Panc1 (cell line): ENCODE results near the gene RIC3.

Experiments
- POLR2AphosphoS5 ChIP-seq: IDR thresholded peaks from 2 replicates; pipeline ENCODE4 v1.6.1; 2012; ENCODE audit warnings: mild to moderate bottlenecking, low read depth, low read length, moderate library complexity
- SIN3A ChIP-seq: IDR thresholded peaks from 2 replicates; pipeline ENCODE4 v1.6.1; 2012; ENCODE audit warnings: low read depth, mild to moderate bottlenecking, low read length, moderate library complexity, borderline replicate concordance; ENCODE audit not compliant: insufficient read depth
- TF ChIP-seq, protein P1 (sequence below): fragments of 450-650 bp; IDR thresholded peaks from 2 replicates; pipeline ENCODE4 v1.5.1; 2017; ENCODE audit warnings: mild to moderate bottlenecking
- TF ChIP-seq, protein P2 (sequence below), 2 experiments: IDR thresholded peaks; 2 replicates each; pipeline ENCODE4 v1.6.1; 2011 to 2012; ENCODE audit warnings: low read depth in 2 of 2, control low read depth in 1 of 2, low read length in 1 of 2, mild to moderate bottlenecking in 1 of 2, moderate library complexity in 1 of 2; ENCODE audit not compliant: insufficient read depth in 1 of 2

DNA sequence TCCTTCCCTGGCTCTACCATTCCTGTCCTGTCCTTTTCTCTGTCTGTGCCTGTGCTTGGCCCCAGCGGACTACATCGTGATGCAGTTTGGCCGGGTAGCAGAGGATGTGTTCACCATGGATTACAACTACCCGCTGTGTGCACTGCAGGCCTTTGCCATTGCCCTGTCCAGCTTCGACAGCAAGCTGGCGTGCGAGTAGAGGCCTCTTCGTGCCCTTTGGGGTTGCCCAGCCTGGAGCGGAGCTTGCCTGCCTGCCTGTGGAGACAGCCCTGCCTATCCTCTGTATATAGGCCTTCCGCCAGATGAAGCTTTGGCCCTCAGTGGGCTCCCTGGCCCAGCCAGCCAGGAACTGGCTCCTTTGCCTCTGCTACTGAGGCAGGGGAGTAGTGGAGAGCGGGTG is 67.4 kb downstream of the RIC3 start:
- TF ChIP-seq, protein P1, sequence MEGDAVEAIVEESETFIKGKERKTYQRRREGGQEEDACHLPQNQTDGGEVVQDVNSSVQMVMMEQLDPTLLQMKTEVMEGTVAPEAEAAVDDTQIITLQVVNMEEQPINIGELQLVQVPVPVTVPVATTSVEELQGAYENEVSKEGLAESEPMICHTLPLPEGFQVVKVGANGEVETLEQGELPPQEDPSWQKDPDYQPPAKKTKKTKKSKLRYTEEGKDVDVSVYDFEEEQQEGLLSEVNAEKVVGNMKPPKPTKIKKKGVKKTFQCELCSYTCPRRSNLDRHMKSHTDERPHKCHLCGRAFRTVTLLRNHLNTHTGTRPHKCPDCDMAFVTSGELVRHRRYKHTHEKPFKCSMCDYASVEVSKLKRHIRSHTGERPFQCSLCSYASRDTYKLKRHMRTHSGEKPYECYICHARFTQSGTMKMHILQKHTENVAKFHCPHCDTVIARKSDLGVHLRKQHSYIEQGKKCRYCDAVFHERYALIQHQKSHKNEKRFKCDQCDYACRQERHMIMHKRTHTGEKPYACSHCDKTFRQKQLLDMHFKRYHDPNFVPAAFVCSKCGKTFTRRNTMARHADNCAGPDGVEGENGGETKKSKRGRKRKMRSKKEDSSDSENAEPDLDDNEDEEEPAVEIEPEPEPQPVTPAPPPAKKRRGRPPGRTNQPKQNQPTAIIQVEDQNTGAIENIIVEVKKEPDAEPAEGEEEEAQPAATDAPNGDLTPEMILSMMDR = no peak
- TF ChIP-seq, protein P2, sequence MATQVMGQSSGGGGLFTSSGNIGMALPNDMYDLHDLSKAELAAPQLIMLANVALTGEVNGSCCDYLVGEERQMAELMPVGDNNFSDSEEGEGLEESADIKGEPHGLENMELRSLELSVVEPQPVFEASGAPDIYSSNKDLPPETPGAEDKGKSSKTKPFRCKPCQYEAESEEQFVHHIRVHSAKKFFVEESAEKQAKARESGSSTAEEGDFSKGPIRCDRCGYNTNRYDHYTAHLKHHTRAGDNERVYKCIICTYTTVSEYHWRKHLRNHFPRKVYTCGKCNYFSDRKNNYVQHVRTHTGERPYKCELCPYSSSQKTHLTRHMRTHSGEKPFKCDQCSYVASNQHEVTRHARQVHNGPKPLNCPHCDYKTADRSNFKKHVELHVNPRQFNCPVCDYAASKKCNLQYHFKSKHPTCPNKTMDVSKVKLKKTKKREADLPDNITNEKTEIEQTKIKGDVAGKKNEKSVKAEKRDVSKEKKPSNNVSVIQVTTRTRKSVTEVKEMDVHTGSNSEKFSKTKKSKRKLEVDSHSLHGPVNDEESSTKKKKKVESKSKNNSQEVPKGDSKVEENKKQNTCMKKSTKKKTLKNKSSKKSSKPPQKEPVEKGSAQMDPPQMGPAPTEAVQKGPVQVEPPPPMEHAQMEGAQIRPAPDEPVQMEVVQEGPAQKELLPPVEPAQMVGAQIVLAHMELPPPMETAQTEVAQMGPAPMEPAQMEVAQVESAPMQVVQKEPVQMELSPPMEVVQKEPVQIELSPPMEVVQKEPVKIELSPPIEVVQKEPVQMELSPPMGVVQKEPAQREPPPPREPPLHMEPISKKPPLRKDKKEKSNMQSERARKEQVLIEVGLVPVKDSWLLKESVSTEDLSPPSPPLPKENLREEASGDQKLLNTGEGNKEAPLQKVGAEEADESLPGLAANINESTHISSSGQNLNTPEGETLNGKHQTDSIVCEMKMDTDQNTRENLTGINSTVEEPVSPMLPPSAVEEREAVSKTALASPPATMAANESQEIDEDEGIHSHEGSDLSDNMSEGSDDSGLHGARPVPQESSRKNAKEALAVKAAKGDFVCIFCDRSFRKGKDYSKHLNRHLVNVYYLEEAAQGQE (IDR thresholded peaks at IDR 0.05; ENCODE audit: insufficient read depth in 1 of 2, low read depth in 2 of 2, low read length in 1 of 2) = no peak
- TF ChIP-seq POLR2AphosphoS5 (no peak), SIN3A (no peak)
